Endothelial cell of umbilical vein (primary cell): Measurements from ENCODE around the gene DPY19L2. TPM values are rescaled to one million over a fixed set of nuclear protein-coding genes. Genes with fewer than 3 reads are reported as not detected.
"Not testable (repeated sequence)": the region's sequence is repeated elsewhere in the genome, so short reads cannot be mapped to it uniquely, and the experiment has no call there.

Experiments used
- BruUV-seq: library from RNA; stranded (reverse); fragments of 400-500 nt; replicated peaks from 2 replicates; lab custom pipeline; 2021; lab: Mats Ljungman, UMichigan
- CTCF ChIA-PET: fragments of 300-600, 350-600 bp; sonication (Branson Sonifier 250); formaldehyde crosslinking; loops from one replicate; lab custom pipeline; 2021; ENCODE audit warnings: antibody characterized with exemption, inconsistent platforms; lab: Charles Lee
- POLR2A ChIA-PET: fragments of 300-600, 350-600 bp; sonication (Branson Sonifier 250); formaldehyde crosslinking; loops from one replicate; lab custom pipeline; 2021; ENCODE audit warnings: antibody characterized with exemption, inconsistent platforms; lab: Charles Lee
- DNase-seq: peaks from one replicate; pipeline ENCODE4 v3.0.0-alpha.2; 2011; ENCODE audit warnings: low read depth, low spot score
- FAIRE-seq: peaks from 2 replicates; lab custom pipeline; 2011; peaks lifted over from hg19 to GRCh38; lab: Jason Lieb, UNC
- H2AFZ ChIP-seq: 2 replicates; pipeline ENCODE4 v1.6.0; 2012; ENCODE audit warnings: low read depth, low read length, control low read depth, inconsistent platforms
- H3K27ac ChIP-seq: 2 replicates; pipeline ENCODE4 v1.5.1; 2011; ENCODE audit warnings: low read depth, mild to moderate bottlenecking, control low read depth, low read length, moderate library complexity; ENCODE audit not compliant: insufficient read depth
- H3K27me3 ChIP-seq, 2 experiments: 2 replicates each; pipeline versions ENCODE4 v1.6.0 to v1.6.1; 2011; ENCODE audit warnings: low read length in 2 of 2, mixed read lengths in 1 of 2; ENCODE audit not compliant: control insufficient read depth in 2 of 2, insufficient read depth in 2 of 2
- H3K36me3 ChIP-seq, 2 experiments: 2 replicates in 1 of 2; 3 replicates in 1 of 2; pipeline ENCODE4 v1.5.1; 2011; ENCODE audit warnings: low read length in 2 of 2, mild to moderate bottlenecking in 1 of 2, moderate library complexity in 1 of 2; ENCODE audit not compliant: control insufficient read depth in 2 of 2, insufficient read depth in 2 of 2; ENCODE audit errors: extremely low read depth in 1 of 2
- H3K4me1 ChIP-seq: 3 replicates; pipeline ENCODE4 v1.5.1; 2011; ENCODE audit warnings: mild to moderate bottlenecking, low read length; ENCODE audit not compliant: control insufficient read depth, insufficient read depth; ENCODE audit errors: extremely low read depth
- H3K4me2 ChIP-seq: 2 replicates; pipeline ENCODE4 v1.6.1; 2011; ENCODE audit warnings: low read length, control low read depth, mixed read lengths; ENCODE audit not compliant: insufficient read depth
- H3K4me3 ChIP-seq, 3 experiments: fragments of 200-600 bp in 1 of 3; sonication (generic), shearing (Covaris generic) in 1 of 3; replicated peaks in 1 of 3; 2 replicates each; pipeline ENCODE4 v1.5.1; 2011 to 2016; ENCODE audit warnings: control low read depth in 3 of 3, low read length in 3 of 3, mild to moderate bottlenecking in 2 of 3, inconsistent platforms in 1 of 3, low read depth in 1 of 3, moderate library complexity in 1 of 3; ENCODE audit not compliant: insufficient read depth in 1 of 3
- H3K79me2 ChIP-seq: 2 replicates; pipeline ENCODE4 v1.6.0; 2012; ENCODE audit warnings: low read length, inconsistent platforms; ENCODE audit not compliant: control insufficient read depth, insufficient read depth
- H3K9ac ChIP-seq: replicated peaks from 2 replicates; pipeline ENCODE3; 2011; ENCODE audit warnings: low read length, control low read depth; ENCODE audit not compliant: insufficient read depth; ENCODE audit errors: extremely low read depth
- H3K9me1 ChIP-seq: replicated peaks from 3 replicates; pipeline ENCODE4 v1.6.0; 2011; ENCODE audit warnings: mild to moderate bottlenecking, low read length; ENCODE audit not compliant: control insufficient read depth, insufficient read depth; ENCODE audit errors: extremely low read depth
- H3K9me3 ChIP-seq: replicated peaks from 2 replicates; pipeline ENCODE4 v1.5.1; 2012; ENCODE audit warnings: low read length, inconsistent platforms; ENCODE audit not compliant: control insufficient read depth, insufficient read depth
- H4K20me1 ChIP-seq: replicated peaks from 2 replicates; pipeline ENCODE3; 2011; ENCODE audit warnings: mild to moderate bottlenecking, low read length; ENCODE audit not compliant: control insufficient read depth, insufficient read depth; ENCODE audit errors: extremely low read depth
- dilution Hi-C: fragments of 300-500 bp; cut with MboI; formaldehyde crosslinking; loops from one replicate; pipeline ENCODE4 v1.15.0; 2019; ENCODE audit warnings: low sequenced_read_pairs; ENCODE audit not compliant: extremely low pct_ligation_motif_present
- intact Hi-C: fragments of 100-400 bp; cut with micrococcal nuclease; formaldehyde crosslinking; loops from one replicate; pipeline ENCODE4 v1.10.0; 2022
- polyA plus RNA-seq, 4 experiments: library from polyadenylated mRNA; depleted of rRNA in 3 of 4; stranded (reverse) in 3 of 4; unstranded in 1 of 4; fragments of >200 nt; gene quantifications; 2 replicates each; pipeline versions ENCODE4 v1.2.1 to v1.2.3, GENCODE V29; 2011 to 2012; ENCODE audit warnings: missing spikeins in 1 of 4
- total RNA-seq: library from RNA; stranded (reverse); gene quantifications from 2 replicates; pipeline ENCODE4 v1.2.3, GENCODE V29; 2021

Gene DPY19L2
- total and polyA plus RNA-seq, 2 donors (not counting 3 experiments of a cell fraction or from before 2014, with no cell fraction given), result 0.59 to 1.6 TPM

DNA sequence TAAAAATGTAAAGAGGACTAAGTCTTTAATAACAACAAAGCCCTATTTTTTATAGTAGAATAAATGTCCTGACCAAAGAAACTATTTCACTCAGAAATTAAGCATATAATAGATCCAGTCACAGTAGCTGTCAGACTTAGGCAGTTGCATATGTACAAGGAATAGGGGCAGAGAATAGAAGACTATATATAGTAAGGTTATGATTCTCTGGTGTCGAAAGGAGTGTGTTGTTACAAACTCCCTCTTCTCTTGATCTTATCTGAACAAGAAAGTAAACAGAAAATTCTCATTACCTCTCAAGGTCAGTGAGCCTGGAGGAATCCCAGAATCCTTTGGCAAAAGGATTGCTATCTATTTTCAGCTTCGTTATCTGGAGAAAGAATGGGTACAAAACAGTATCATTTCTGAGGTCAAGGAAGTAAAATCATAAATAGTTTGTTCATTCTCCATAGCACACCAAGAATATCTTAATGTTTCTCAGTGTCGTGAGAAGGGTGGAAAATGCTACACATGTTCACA is 46.9 kb upstream of the DPY19L2 start:
- H3K9ac ChIP-seq, H4K20me1 ChIP-seq, H3K27ac ChIP-seq, H3K4me3 ChIP-seq, H3K79me2 ChIP-seq, H3K9me3 ChIP-seq, intact Hi-C loops, H3K4me1 ChIP-seq, CTCF ChIA-PET, H3K27me3 ChIP-seq, H3K4me2 ChIP-seq, POLR2A ChIA-PET, H3K9me1 ChIP-seq, H3K36me3 ChIP-seq, FAIRE-seq, BruUV-seq, dilution Hi-C loops, DNase-seq, H2AFZ ChIP-seq: not testable (repeated sequence)

DNA sequence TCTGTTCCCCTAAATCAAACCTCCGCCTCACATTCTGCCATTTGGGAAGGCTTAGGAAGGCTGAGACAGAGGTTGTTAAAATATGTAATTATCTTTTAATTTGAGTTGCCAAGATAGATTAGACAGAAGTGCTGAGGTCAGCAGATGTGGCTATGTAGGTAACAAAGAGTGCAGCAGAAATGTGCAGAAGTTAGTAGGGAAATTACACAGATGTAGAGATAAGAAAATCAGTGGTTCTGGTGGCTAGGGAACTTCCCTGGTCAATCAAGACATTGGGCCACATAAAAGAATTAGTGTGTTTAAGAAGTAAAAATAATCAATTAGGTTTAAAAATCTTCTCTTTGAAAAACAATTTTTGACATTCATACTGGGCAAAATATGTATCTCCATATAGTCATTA is 46.1 kb upstream of the DPY19L2 start:
- FAIRE-seq, BruUV-seq, H3K4me3 ChIP-seq, H3K27me3 ChIP-seq, H3K36me3 ChIP-seq, dilution Hi-C loops, H3K9me3 ChIP-seq, DNase-seq, H3K4me1 ChIP-seq, CTCF ChIA-PET, H3K9me1 ChIP-seq, H3K27ac ChIP-seq, POLR2A ChIA-PET, H4K20me1 ChIP-seq, H3K79me2 ChIP-seq, intact Hi-C loops, H2AFZ ChIP-seq, H3K9ac ChIP-seq, H3K4me2 ChIP-seq: not testable (repeated sequence)

DNA sequence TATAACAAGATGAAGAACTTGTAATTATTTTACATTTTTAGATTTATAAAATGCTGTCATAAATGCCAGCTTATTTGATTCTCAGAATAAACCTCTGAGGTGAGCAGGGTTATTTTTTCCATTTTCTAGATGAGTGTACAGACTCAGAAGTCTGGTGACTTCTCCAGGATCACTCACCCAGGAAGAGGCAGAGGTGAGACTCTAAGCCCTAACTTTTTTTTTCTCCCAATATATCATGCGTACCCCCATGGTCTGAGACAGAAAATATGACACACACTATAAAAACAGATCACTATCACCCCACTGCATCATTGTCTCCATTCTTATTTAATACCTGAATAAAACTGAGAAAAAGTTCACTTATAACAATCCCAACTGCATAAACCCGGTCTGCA is 45.4 kb upstream of the DPY19L2 start:
- H3K4me2 ChIP-seq, H3K4me3 ChIP-seq, H3K9me1 ChIP-seq, BruUV-seq, H3K9ac ChIP-seq, DNase-seq, H3K4me1 ChIP-seq, FAIRE-seq, H3K9me3 ChIP-seq, H3K36me3 ChIP-seq, H3K79me2 ChIP-seq, H2AFZ ChIP-seq, POLR2A ChIA-PET, intact Hi-C loops, CTCF ChIA-PET, H3K27me3 ChIP-seq, dilution Hi-C loops, H3K27ac ChIP-seq, H4K20me1 ChIP-seq: not testable (repeated sequence)

DNA sequence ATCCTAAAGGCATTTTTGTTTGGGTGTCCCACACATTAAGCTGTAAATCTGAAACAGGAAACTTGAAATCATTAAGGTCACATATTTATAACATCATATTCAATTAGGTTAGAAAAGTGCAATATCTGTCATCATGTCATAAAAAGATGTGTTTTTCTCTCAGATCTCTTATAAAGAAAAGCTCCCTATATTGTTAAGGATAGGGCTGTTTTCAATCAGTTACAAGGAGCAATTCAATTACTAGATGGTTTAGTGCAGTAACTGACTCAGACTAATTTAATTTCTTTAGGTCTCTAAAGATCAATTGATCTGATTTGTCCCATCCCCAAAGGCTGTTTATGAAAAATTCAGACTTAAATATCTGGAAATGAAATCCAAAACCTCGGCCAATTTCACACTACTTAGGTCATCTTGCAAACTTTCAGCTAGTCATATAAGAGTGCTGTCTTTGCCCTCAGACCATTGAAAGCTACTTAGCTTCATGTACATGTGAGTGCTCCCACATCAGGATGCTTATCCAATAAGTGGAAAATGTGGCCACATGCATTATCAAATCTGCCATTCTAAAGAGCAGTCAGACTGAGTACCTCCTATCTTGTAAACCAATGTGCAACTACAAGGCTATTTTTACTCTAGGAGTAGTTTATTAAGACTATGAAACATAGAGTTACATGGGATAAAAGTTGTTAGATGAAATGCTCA is 44.8 kb upstream of the DPY19L2 start:
- H3K4me3 ChIP-seq, DNase-seq, H3K9me1 ChIP-seq, intact Hi-C loops, FAIRE-seq, H3K27ac ChIP-seq, H3K4me2 ChIP-seq, dilution Hi-C loops, H3K9ac ChIP-seq, POLR2A ChIA-PET, H3K9me3 ChIP-seq, H3K36me3 ChIP-seq, H3K4me1 ChIP-seq, H3K27me3 ChIP-seq, CTCF ChIA-PET, H3K79me2 ChIP-seq, H4K20me1 ChIP-seq, H2AFZ ChIP-seq, BruUV-seq: not testable (repeated sequence)
